ENCODE data around the gene CFI. TPM values are rescaled to one million over a fixed set of nuclear protein-coding genes. Genes with fewer than 3 reads are reported as not detected.
"Not testable (repeated sequence)": the region's sequence is repeated elsewhere in the genome, so short reads cannot be mapped to it uniquely, and the experiment has no call there.

Gene CFI
- polyA plus RNA-seq, 5 donors, result 79.6 to 110 (median 99.6) TPM

DNA sequence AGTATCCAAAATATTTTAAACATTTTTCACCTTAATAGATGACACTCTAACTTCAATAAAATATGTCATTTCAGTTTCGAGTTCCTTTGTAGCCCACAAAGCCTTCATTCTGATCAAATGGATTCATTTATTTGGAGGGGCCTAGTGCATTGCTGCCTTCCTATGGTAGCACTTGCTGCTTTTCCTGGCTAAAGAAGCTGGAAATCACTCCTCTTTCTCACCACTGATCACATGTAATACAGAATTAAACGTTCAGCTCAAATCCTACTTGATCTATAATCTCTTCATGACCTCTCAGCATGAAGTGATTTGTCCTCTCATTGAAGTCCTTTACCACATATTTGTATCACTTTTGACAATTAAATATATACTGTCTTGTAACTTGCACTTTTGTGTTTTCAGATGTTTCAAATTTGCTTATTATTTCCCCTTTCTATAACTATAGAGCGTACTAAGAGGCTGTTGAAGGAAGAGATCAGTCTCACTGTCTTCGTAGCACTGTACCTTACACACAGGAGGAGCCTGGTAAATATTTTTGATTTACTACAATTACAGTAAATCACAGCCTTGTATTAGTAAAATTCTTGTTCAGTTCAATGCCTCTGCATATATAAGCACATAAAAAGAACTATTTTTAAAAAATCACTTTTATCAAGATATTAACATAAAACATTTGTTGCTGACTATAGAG, 555 bp downstream of the CFI start:
- no peak for DNase-seq

DNA sequence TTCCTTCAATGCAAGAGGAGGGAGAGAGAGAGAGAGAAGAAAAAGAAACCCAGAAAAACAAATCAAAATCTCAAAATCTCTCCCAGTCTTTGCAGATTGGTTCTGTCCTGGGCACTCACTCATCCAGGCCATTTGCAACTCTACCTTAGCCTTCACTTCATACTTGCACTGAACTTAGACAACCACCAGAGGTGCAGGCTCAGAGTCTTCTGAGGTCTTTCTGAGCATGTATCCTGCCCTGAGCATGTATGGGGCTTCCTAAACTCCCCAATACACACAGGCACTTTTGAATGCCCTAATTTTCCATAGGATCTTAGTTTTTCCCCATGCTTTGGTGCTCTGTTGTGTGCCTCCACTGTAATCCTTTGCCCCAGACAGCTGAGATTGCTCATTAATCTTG, 2.9 kb downstream of the CFI start:
- DNase-seq, result no peak

DNA sequence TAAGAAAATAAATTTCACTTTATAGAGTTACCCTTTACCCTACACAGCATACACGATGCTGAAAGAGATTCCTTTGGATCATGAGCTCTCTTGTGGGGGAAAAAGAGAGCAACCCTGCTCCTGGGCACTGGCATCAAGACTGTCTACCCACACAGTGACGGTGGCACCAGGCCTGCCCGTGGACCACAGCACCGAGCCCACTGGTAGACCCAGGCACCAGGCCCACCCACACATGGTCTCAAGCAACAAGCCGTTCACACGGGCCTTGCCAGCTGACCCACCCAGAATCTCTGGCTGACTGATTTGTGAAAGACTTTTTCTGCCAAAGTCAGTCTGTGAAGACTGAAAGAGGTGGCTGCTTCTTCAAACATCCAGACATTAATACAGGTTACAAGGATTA, 6.7 kb downstream of the CFI start:
- DNase-seq, result no peak

DNA sequence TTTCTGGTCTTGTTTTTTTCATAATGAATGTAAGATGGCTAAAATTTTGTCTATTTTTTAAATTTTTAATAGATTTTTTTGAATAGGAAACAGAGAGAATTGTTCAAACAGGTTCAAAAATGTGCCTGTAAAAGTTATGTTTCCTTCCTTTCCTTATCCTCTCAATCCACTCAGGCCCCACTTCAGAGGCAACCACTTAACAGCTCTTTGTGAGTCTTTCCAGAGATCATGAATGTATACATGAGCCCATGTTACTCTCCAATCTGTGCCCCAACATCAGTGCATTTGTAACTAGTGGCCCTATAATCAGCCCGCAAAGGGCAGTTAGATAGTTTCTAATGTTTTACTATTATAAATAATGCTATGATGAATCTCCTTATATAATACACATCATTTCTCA, 14.0 kb downstream of the CFI start:
- DNase-seq, result no peak

DNA sequence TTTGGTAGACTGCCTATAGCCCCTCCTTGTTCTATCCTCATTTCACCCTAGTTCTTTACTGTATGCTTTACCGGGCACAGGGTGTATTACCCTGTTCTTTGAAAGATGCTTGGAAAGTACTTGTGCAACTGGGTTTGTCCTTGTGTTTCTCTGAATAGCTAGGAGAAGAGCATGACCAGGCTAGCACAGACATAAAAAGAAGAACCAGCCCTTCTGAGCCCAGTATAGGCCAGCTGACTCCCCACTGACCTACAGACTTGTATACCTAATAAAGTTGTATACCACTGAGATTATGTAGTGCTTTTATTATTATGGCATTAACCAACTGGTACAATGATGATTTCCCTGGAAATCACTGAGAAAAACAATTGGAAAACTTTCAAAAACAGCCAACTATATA, 15.0 kb downstream of the CFI start:
- DNase-seq, result no peak

DNA sequence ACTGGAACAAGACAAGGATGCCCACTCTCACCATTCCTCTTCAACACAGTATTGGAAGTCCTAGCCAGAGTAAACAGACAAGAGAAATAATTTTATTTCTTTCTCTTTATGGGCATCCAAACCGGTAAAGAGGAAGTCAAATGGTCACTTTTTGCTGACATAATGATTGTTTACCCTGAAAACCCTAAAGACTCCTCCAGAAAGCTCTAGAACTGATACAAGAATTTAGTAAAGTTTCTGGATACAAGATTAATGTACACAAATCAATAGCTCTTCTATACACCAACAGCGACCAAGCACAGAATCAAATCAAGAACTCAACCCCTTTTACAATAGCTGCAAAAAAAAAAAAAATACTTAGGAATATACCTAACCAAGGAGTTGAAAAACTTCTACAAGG, 19.7 kb downstream of the CFI start:
- not testable (repeated sequence) for DNase-seq

DNA sequence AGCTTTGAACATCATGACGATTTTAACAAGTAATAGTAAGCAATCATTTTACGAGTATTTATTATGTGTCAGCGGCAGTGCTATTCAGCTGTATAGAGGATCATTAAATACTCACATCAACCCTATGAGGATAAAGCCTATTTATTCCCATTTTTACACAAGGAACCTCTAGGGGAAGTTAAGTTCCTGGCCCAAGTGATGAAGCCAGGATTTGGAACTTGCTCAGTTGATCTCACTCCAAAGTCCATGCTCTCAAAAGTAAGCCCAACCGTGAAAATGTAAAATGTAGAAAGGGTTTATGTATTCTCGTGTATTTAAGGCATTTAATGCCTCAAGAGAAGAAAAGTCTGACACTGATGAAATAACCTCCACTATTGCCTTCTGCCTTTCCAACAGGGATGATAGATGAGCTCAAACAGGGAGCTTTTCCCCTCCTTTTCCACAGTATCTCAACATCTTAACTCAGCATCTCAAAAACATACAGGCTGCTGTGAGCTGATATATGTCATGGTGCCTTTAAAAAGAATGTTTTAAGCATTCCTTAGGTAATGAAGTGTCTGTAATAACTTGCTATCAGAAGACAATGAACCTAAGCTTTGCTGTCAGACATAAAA, 36.9 kb downstream of the CFI start:
- DNase-seq, result no peak

DNA sequence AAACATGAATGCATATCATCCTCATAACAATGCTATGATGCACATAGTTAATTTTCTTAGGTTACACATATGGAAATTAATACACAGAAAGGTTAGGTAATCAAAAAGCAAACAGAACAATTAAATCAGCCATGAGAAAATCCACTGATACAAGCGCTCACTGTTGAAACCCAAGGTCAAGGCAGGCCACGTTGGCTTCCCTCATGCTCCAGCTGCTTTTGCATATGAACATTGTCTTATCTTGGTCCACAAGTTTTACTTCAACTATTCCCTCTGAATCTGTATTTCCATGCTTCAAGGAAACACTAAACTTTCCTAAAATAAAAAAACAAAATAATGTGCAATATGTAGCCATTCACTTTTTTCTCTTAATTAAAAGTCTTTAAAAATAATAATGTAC, 37.4 kb downstream of the CFI start:
- DNase-seq, result no peak

DNA sequence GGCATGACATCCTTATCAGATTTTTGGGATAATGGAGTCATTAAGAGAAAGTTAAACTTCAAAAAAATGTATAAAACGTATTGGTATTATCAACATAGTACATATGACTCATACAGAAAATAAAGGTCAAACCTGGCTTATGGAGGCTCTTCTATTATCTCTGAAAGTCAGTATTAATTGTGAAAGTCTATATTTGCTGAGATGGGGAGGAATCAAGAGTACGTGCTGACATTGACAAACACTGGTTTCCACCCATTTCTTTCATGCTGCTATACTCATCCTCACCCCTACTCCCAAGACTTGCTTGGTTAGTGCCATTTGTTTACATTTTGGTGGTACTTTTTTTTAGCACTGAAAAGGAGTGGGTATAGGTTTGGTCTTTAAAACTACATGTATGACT, 41.1 kb downstream of the CFI start:
- no peak for DNase-seq

DNA sequence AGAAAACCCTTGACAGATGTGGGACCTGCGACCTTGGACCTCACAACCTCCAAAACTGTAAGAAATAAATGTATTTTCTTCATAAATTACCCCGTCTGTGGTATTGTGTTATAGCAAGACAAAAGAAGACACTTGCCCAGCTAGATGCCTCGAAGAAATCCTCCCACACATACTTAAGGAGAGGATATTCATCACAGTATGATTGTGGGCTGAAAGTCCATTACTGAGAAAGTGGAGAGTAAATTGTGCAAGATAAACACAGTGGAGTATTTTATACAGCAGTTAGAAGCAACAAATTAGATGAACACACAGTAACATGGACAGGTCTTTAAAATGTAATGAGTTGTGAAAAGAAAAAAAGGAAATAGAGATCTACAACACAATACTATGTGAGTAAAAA, 46.1 kb downstream of the CFI start:
- DNase-seq, result no peak

DNA sequence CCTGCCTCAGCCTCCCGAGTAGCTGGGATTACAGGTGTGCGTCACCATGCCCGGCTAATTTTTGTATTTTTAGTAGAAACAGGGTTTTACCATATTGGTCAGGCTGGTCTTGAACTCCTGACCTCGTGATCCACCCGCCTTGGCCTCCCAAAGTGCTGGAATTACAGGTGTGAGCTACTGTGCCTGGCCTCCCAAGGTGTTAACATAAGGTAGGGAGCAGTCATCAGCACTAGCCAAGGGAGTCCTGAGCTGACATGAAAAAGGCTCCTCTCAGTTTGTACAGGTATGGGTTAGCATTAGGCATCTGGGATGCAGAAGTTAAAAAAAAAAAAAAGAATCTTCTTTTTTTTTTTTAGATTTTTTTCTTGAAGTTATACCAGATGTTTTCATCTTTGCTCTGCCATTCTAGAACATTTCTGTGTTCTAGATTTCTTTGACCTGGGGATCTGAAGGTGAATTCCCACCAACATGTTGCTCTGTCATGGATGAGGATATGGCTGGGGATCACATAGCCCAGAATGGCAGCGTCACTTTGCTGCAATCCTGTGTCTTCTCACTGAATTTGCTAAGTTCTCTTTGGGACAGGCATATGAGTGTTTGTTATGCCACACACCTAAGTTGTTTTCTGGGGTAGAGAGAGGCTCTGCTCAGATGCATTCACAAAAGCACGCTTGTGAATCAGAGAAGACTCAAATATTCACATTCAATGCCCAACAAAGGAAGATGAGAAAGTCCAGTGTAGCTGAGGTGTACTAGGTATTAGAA, 47.5 kb downstream of the CFI start:
- DNase-seq, result no peak

DNA sequence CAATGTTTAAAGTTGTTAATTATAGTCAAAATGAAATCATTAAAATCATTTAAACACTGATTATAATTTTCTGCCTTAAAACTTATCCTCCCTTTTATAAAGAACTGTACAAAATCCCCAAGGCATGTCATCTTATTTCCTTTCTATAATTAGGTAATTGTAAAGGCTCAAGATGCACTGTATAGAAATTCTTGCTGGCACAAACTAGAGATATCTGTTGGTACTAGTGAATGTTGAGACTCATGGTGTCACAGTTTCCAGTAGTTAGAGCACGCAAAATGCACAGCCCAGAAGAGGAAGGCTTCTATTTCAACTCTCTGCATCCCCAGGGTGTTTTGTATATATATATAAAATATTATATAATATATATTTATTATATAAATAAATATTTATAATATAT, 49.3 kb downstream of the CFI start:
- no peak for DNase-seq

DNA sequence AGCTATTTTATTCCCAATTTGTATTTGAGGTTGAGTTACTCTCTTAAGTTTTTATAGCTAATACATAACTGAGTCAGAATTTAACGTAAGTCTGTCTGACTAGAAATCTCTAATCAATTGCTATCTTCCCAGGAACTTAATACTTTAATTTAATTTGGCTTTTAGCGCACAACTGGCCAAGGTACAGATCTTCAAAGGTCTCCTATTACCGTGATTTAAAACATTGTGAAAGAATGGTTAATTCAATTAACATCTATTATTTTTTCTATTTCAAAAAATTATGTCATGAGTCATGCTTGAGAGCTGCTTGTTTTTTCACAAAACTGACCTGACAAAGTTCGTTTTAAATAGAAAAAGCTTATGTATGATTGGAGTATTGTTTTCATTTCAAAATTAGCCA, 49.9 kb downstream of the CFI start:
- no peak for DNase-seq

DNA sequence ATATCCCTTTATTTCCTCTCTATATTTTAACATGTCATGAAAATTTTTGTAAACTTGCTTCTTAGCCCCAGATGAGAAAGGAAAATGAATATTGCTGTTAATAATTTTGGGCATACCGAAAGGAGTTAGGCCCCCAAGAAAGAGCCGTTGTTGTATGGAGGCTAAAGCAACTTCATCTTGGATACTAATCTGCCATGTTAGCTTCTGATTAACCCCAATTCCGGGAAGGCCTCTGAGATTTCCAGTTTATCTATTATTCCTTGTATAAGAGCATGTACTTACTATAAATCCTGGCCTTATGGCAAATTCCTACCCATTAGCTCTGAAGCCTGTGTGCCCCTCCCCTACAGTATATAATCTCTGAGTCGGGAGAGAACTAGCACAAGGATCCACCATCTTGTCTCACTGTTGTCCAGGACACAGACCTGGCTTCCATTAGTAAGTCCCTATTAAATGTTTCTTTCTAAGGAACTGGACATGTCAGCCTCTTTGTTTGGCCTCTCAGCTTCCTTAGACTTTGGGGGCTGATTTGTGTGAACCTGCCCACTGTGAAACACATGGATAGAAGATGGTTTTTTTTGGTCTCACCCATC, 51.1 kb downstream of the CFI start:
- no peak for DNase-seq

DNA sequence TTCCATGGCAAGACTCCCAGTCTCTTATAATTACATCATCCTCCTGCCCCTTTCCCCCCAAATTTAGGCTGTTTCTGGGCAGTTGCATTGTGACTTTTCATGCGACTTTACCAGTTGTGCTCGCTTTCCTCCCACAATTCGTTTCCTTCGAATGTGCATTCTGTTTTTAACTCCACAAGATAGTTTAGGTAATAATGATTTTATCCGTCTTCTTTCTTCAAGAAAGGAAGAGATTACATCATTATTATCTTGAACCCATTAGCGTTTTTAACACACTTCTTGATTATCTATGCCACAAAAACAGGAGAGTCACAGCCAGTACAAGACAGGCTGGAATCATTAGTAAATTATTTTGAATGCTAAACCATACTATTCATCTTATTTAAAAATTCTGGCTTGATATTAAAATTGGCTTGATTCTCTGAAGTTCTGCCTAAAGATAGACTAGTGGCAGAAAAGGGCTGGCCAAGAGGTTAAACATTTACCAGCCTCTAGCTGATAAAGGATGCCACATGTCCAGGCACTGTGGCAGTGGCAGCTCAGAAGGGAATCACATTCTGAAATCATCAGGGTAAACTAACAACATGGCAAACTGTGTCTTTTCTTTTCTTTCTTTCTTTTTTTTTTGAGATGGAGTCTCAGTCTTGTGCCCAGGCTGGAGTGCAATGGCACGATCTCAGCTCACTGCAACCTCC, 52.3 kb downstream of the CFI start:
- no peak for DNase-seq

DNA sequence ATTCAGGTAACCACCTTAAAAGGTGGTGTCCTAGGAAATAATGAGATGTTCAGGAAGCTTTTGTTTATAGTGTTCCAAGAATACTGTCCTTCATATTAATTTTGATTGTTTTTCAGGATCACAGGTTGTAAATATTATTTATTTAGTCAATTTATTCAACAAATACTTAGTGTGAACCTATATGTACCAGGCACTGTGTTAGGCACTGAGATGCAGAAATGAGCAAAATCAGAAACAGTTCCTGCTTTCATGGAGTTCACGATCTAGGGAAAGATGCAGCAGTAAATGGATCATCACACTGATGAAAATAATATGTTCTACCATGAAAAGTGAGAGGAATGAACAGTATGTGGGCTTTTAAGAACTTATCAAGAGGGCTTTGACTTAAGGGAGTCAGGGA, 53.7 kb downstream of the CFI start:
- no peak for DNase-seq

DNA sequence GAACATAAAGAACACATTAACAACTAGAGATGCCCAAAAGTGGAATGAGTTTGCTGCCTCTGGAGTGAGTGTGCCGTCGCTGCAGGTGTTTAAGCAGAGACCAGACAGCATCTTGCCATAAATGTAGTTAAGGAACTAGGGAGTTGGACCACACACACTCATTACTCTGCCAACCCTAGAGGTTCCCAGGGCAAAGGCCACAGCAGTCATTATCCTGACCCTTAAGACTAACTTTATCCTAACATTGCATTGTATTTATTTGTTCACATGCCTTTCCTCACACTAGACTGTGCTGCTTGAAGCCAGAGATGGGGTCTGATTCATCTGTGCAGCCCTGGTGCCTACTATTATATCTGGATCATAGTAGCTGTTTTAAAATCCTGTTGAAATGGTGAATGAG, 55.1 kb downstream of the CFI start:
- no peak for DNase-seq

DNA sequence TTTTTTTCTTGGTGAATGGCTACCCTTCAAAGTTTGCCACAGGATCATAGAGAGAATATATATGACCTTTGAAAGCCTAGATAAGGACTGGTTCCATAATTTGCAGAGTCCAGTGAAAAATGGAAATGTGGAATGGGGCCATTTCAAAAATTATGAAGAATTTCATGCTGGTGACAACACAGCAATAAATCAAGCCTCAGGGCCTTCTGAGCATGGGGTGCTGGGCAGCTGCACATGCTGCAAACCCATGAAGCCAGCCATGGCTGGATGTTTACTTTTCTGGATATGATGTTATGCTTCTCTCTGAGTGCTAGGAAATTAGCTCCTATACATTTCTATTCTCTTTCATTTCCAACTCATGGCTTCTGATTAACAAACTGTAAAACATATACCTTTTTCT, 56.0 kb downstream of the CFI start:
- DNase-seq, result no peak

DNA sequence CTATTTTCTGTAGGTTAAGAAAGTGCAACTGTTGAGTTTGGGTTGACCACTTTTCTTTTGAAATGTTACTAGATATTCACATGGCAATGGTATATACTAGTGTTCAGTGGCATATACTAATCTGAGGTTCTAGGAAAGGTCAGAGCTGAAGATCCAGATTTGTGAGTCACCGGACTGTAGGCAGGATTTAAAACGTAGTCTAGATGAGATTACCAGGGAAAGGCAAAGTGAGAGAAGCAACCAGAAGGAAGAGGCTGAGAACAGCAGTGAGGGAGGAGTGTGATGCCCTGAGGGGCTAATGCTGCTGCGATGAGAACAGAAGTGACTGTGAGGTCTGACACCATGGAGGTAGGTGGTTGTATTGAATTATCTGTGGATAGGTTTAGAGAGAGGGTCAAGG, 62.3 kb downstream of the CFI start:
- DNase-seq, result no peak

DNA sequence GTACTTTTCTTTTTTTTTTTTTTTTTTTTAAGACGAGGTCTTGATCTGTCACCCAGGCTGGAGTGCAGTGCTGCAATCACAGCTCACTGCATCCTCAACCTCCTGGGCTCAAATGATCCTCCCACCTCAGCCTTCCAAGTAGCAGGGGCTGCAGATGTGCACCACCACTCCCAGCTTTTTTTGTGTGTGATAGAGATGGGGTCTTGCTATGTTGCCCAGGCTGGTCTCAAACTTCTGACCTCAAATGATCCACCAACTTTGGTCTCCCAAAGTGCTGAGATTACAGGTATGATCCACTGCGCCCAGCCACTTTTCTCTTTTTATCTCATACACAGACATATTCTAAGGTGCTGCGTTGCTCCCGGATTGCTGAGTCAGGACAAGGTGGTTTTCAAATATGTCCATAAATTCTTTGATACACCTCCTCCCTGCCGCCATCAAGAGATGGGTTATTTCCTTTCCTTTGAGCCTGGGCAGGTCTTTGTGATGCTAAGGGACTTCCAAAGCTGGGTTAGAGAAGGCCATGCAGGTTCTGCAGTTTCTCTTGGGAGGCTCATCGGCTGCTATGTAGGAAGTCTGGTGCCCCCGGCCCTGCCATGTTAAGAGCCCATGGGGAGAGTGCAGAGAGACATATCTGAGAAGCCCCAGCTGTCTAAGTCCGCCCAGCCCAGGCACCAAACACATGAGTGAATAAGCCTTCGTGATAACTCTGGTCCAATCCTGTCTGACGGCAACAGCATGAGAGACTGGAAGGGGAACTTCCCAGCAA, 63.5 kb downstream of the CFI start:
- DNase-seq, result no peak

DNA sequence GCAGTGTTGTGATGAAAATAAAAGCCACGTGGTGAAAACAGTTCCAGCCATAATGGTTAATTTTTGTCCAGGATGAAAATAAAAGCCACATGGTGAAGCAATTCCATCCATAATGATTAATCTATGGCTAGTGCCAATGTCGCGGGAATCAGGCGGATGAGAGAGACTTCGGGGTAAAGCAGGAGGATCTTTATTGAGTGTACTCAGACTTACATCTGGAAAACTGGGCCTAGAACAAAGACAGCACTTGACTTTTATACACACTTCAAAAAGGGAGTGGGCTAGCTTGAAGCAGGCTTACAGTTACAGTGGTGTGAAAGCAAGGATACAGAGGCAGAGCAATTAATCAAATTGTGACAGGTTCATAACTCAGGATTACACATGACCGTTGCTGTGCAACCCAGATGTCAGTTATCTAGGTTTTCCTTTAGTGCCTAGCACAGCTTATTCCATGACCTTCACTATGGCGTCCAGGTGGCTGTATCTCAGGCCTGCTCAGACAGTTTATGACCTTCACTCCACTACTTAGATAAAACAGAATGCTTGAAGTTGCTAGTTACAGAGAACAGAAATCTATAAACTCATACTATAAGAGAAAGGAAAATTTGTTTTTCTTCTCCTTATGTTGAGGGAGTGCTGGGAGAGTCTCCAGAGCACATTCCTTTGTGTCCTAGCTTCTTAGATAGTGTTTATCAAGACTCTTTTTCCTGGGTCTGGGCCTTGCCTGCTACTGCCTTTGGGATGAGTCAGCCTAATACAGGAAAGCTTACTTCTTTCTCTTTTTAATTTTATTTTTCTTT, 66.0 kb downstream of the CFI start:
- DNase-seq, result no peak
